GM23338 (cell line): ENCODE measurements around the gene B4GALT6. TPM values are rescaled to one million over a fixed set of nuclear protein-coding genes. Genes with fewer than 3 reads are reported as not detected.

Experiments used
- ATAC-seq: fragments of 200-7000 bp; cut with Tn5 transposase; 3 replicates; pipeline ENCODE4 v1.9.1; 2020
- DNase-seq: peaks from one replicate; pipeline ENCODE4 v3.0.0-alpha.2; 2015; ENCODE audit warnings: low spot score
- H2AFZ ChIP-seq: fragments of 200-600 bp; sonication (generic); 2 replicates; pipeline ENCODE4 v1.8.0; 2016; ENCODE audit warnings: antibody characterized with exemption, mild to moderate bottlenecking, moderate library complexity
- H3F3A ChIP-seq: fragments of 200-600 bp; sonication (generic); replicated peaks from 2 replicates; pipeline ENCODE4 v1.8.0; 2017; ENCODE audit warnings: antibody characterized with exemption, mixed run types, low read depth
- H3K27ac ChIP-seq: fragments of 200-600 bp; sonication (generic); 2 replicates; pipeline ENCODE4 v1.6.1; 2016; ENCODE audit warnings: low read depth
- H3K27me3 ChIP-seq: fragments of 200-600 bp; sonication (generic); 2 replicates; pipeline ENCODE4 v1.8.0; 2016; ENCODE audit warnings: mild to moderate bottlenecking, mixed run types, moderate library complexity; ENCODE audit not compliant: insufficient read depth
- H3K36me3 ChIP-seq: fragments of 200-600 bp; sonication (generic); 2 replicates; pipeline ENCODE4 v1.8.0; 2016; ENCODE audit warnings: mild to moderate bottlenecking; ENCODE audit not compliant: insufficient read depth
- H3K4me1 ChIP-seq: fragments of 200-600 bp; sonication (generic); 2 replicates; pipeline ENCODE4 v1.8.0; 2016; ENCODE audit warnings: mild to moderate bottlenecking, moderate library complexity; ENCODE audit not compliant: insufficient read depth
- H3K4me2 ChIP-seq: fragments of 200-600 bp; sonication (generic); 2 replicates; pipeline ENCODE4 v1.7.1; 2017; ENCODE audit warnings: mixed run types
- H3K4me3 ChIP-seq: fragments of 200-600 bp; sonication (generic); 2 replicates; pipeline ENCODE4 v1.6.1; 2016; ENCODE audit warnings: mixed run types
- H3K79me2 ChIP-seq: fragments of 200-600 bp; sonication (generic); replicated peaks from 2 replicates; pipeline ENCODE4 v1.8.0; 2017; ENCODE audit warnings: mild to moderate bottlenecking; ENCODE audit not compliant: insufficient read depth
- H3K9me2 ChIP-seq: fragments of 200-600 bp; sonication (generic); 2 replicates; pipeline ENCODE4 v1.8.0; 2017; ENCODE audit not compliant: insufficient read depth
- H4K20me1 ChIP-seq: fragments of 200-600 bp; sonication (generic); replicated peaks from 2 replicates; pipeline ENCODE4 v1.8.0; 2017; ENCODE audit warnings: mild to moderate bottlenecking; ENCODE audit not compliant: insufficient read depth
- H3K27ac Mint-ChIP-seq: 2 replicates; pipeline ENCODE4 v1.8.0; 2020; ENCODE audit warnings: inconsistent platforms, mild to moderate bottlenecking, moderate library complexity, mixed read lengths
- H3K27me3 Mint-ChIP-seq: 3 replicates; pipeline ENCODE4 v1.8.0; 2022; ENCODE audit warnings: low read depth, mild to moderate bottlenecking, moderate library complexity, mixed read lengths, inconsistent platforms; ENCODE audit not compliant: insufficient read depth, poor library complexity
- H3K36me3 Mint-ChIP-seq: 3 replicates; pipeline ENCODE4 v1.8.0; 2021; ENCODE audit warnings: low read depth, mild to moderate bottlenecking, inconsistent platforms, moderate library complexity, mixed read lengths
- H3K4me1 Mint-ChIP-seq: 3 replicates; pipeline ENCODE4 v1.8.0; 2020; ENCODE audit warnings: mild to moderate bottlenecking, inconsistent platforms, mixed read lengths
- H3K4me3 Mint-ChIP-seq: 3 replicates; pipeline ENCODE4 v1.8.0; 2021; ENCODE audit warnings: moderate library complexity, mild to moderate bottlenecking, inconsistent platforms, mixed read lengths
- H3K9me3 Mint-ChIP-seq: 3 replicates; pipeline ENCODE4 v1.8.0; 2020; ENCODE audit warnings: moderate library complexity, mild to moderate bottlenecking, inconsistent platforms, mixed read lengths
- CREB1 ChIP-seq: fragments of 250-450 bp; sonication (Bioruptor Pico); IDR thresholded peaks from 2 replicates; pipeline ENCODE4 v1.5.0; 2020; ENCODE audit warnings: low read depth, mild to moderate bottlenecking, moderate library complexity
- ETS1 ChIP-seq: IDR thresholded peaks from 2 replicates; pipeline ENCODE4 v1.6.1; 2016; ENCODE audit warnings: antibody characterized with exemption
- EZH2phosphoT487 ChIP-seq: fragments of 200-600 bp; sonication (generic); IDR thresholded peaks from one replicate; pipeline ENCODE4 v1.8.1; 2018; ENCODE audit warnings: antibody characterized with exemption; ENCODE audit not compliant: unreplicated experiment
- JUNB ChIP-seq: IDR thresholded peaks from one replicate; pipeline ENCODE4 v1.6.1; 2016; ENCODE audit warnings: antibody characterized with exemption; ENCODE audit not compliant: unreplicated experiment
- POLR2AphosphoS5 ChIP-seq: IDR thresholded peaks from 2 replicates; pipeline ENCODE4 v1.6.1; 2016; ENCODE audit warnings: antibody characterized with exemption, low read depth
- ZNF114 ChIP-seq: fragments of 250-450 bp; sonication (Bioruptor Pico); IDR thresholded peaks from 2 replicates; pipeline ENCODE4 v1.5.0; 2020; ENCODE audit warnings: mild to moderate bottlenecking, moderate library complexity
- polyA plus RNA-seq: library from polyadenylated mRNA; unstranded; fragments of >200 nt; fragmentation: Nextera tagmentation; extraction: Ambion mirVana; gene quantifications from 2 replicates; pipeline ENCODE4 v1.2.1, GENCODE V29; 2016
- total RNA-seq: library from RNA; depleted of rRNA; stranded (reverse); fragments of >200 nt; shearing (Covaris generic); gene quantifications from 2 replicates; pipeline ENCODE4 v1.2.3, GENCODE V29; 2014
- TF ChIP-seq, protein P1 (sequence below), 2 experiments: fragments of 200-600 bp in 1 of 2; sonication (generic) in 1 of 2; conservative IDR thresholded peaks; 2 replicates each; pipeline versions ENCODE4 v1.5.1 to v1.6.1; 2016 to 2017; ENCODE audit warnings: antibody characterized with exemption in 2 of 2, low read depth in 2 of 2, mild to moderate bottlenecking in 2 of 2, moderate library complexity in 1 of 2
- TF ChIP-seq, protein P2 (sequence below): IDR thresholded peaks from one replicate; pipeline ENCODE4 v1.6.1; 2018; ENCODE audit warnings: antibody characterized with exemption; ENCODE audit not compliant: unreplicated experiment

The B4GALT6 gene
- total and polyA plus RNA-seq, 2 experiments from 2014 or later, result 14.8 to 33.8 TPM

- Mint-ChIP-seq H3K36me3 (peaks cover 52% of the 10 kb centered on the region), H3K9me3 (peaks cover 17% of the 10 kb centered on the region), H3K27me3 (peaks cover 3% of the 10 kb centered on the region), H3K4me3 (no peak overlapping the region), H3K27ac (no peak overlapping the region), H3K4me1 (peaks cover 5% of the 10 kb centered on the region; the same call in 1 of the 3 replicates)
- peaks cover 10% of the 10 kb centered on the region for H3K36me3 ChIP-seq
- H3K4me1 ChIP-seq, result no peaks in the 10 kb centered on the region
- no peaks in the 10 kb centered on the region for H4K20me1 ChIP-seq
- ATAC-seq (no peak), DNase-seq (no peak)
- H3K27me3 ChIP-seq, result no peaks in the 10 kb centered on the region
- no peaks in the 10 kb centered on the region for H3K79me2 ChIP-seq
- H3K9me2 ChIP-seq, result no peaks in the 10 kb centered on the region
- no peak overlapping the region for H3K4me3 ChIP-seq
- TF ChIP-seq EZH2phosphoT487, result no peak
- no peak overlapping the region for H3K27ac ChIP-seq
- H3F3A ChIP-seq, result no peaks in the 10 kb centered on the region
- no peak overlapping the region for H2AFZ ChIP-seq
- no peak overlapping the region for H3K4me2 ChIP-seq
These were observed 53.8 kb downstream of the B4GALT6 start for GRCh38 chr18:31630549-31630948.

DNA sequence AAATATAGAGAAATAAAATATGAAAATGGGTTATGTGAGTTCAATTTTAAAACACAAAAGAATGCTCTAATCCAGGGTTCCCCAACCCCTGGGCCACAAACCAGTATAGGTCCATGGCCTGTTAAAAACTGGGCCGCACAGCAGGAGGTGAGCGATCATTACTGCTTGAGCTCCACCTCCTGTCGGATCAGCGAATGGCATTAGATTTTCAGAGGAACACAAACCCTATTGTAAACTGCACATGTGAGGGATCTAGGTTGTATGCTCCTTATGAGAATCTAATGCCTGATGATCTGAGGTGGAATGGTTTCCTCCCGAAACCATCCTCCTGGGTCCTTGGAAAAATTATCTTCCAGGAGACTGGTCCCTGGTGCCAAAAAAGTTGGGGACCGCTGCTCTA lies 58.0 kb downstream of the B4GALT6 start:
- Histone ChIP-seq H3K4me1 (no peaks in the 10 kb centered on the region), H3F3A (no peaks in the 10 kb centered on the region), H4K20me1 (no peaks in the 10 kb centered on the region), H3K27ac (no peak overlapping the region), H3K27me3 (no peaks in the 10 kb centered on the region), H2AFZ (no peak overlapping the region), H3K79me2 (no peaks in the 10 kb centered on the region), H3K4me2 (no peak overlapping the region), H3K9me2 (no peaks in the 10 kb centered on the region), H3K36me3 (peaks cover 10% of the 10 kb centered on the region), H3K4me3 (no peak overlapping the region)
- no peak for ATAC-seq
- Mint-ChIP-seq H3K9me3 (peaks cover 17% of the 10 kb centered on the region), H3K27me3 (no peaks in the 10 kb centered on the region), H3K4me1 (no peaks in the 10 kb centered on the region), H3K4me3 (no peak overlapping the region), H3K36me3 (peaks cover 46% of the 10 kb centered on the region), H3K27ac (no peak overlapping the region)
- TF ChIP-seq JUNB, result no peak
- TF ChIP-seq, protein P1, sequence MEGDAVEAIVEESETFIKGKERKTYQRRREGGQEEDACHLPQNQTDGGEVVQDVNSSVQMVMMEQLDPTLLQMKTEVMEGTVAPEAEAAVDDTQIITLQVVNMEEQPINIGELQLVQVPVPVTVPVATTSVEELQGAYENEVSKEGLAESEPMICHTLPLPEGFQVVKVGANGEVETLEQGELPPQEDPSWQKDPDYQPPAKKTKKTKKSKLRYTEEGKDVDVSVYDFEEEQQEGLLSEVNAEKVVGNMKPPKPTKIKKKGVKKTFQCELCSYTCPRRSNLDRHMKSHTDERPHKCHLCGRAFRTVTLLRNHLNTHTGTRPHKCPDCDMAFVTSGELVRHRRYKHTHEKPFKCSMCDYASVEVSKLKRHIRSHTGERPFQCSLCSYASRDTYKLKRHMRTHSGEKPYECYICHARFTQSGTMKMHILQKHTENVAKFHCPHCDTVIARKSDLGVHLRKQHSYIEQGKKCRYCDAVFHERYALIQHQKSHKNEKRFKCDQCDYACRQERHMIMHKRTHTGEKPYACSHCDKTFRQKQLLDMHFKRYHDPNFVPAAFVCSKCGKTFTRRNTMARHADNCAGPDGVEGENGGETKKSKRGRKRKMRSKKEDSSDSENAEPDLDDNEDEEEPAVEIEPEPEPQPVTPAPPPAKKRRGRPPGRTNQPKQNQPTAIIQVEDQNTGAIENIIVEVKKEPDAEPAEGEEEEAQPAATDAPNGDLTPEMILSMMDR (conservative IDR thresholded peaks at IDR 0.05; ENCODE audit: low read depth in 2 of 2), result 0 out of 4 replicates have a peak, but pooled peaks of 1 of the 2 experiments have one; percentile 14
- DNase-seq, result no peak

GRCh38 chr18:31624892-31625640 lies 59.3 kb downstream of the B4GALT6 start:
- H3K36me3 Mint-ChIP-seq, result peaks cover 37% of the 10 kb centered on the region
- Histone ChIP-seq H4K20me1 (no peaks in the 10 kb centered on the region), H3K9me2 (no peaks in the 10 kb centered on the region), H3K27me3 (no peaks in the 10 kb centered on the region), H2AFZ (no peak overlapping the region), H3K4me1 (no peaks in the 10 kb centered on the region), H3K4me2 (no peak overlapping the region), H3F3A (no peaks in the 10 kb centered on the region), H3K79me2 (no peaks in the 10 kb centered on the region), H3K36me3 (peaks cover 10% of the 10 kb centered on the region), H3K27ac (no peak overlapping the region), H3K4me3 (no peak overlapping the region)
- DNase-seq (no peak), ATAC-seq (no peak)
- H3K9me3 Mint-ChIP-seq, result peaks cover 17% of the 10 kb centered on the region
- H3K4me3 Mint-ChIP-seq, result no peak overlapping the region
- no peaks in the 10 kb centered on the region for H3K4me1 Mint-ChIP-seq
- no peak overlapping the region for H3K27ac Mint-ChIP-seq
- H3K27me3 Mint-ChIP-seq, result no peaks in the 10 kb centered on the region
- TF ChIP-seq ZNF114 (CRISPR knock-in tag) (no peak), POLR2AphosphoS5 (no peak), ETS1 (no peak), CREB1 (CRISPR knock-in tag) (no peak)
- TF ChIP-seq, protein P1 (conservative IDR thresholded peaks at IDR 0.05; ENCODE audit: low read depth in 2 of 2), result no peak
- TF ChIP-seq, protein P2, sequence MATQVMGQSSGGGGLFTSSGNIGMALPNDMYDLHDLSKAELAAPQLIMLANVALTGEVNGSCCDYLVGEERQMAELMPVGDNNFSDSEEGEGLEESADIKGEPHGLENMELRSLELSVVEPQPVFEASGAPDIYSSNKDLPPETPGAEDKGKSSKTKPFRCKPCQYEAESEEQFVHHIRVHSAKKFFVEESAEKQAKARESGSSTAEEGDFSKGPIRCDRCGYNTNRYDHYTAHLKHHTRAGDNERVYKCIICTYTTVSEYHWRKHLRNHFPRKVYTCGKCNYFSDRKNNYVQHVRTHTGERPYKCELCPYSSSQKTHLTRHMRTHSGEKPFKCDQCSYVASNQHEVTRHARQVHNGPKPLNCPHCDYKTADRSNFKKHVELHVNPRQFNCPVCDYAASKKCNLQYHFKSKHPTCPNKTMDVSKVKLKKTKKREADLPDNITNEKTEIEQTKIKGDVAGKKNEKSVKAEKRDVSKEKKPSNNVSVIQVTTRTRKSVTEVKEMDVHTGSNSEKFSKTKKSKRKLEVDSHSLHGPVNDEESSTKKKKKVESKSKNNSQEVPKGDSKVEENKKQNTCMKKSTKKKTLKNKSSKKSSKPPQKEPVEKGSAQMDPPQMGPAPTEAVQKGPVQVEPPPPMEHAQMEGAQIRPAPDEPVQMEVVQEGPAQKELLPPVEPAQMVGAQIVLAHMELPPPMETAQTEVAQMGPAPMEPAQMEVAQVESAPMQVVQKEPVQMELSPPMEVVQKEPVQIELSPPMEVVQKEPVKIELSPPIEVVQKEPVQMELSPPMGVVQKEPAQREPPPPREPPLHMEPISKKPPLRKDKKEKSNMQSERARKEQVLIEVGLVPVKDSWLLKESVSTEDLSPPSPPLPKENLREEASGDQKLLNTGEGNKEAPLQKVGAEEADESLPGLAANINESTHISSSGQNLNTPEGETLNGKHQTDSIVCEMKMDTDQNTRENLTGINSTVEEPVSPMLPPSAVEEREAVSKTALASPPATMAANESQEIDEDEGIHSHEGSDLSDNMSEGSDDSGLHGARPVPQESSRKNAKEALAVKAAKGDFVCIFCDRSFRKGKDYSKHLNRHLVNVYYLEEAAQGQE, result no peak
